Measurements from ENCODE around the gene DPF1.

The DPF1 gene

GRCh38 chr19:38182536-38183210, 41.3 kb downstream of the DPF1 start:
- no peak for DNase-seq (ENCODE audit: low read depth)
- TF ChIP-seq CTCF (IDR thresholded peaks at IDR 0.05; ENCODE audit: insufficient read depth, low read depth, low read length, missing control alignments): no peak
- H3K4me3 ChIP-seq (ENCODE audit: low read depth, low read length): no peak overlapping the region

- no peak for TF ChIP-seq CTCF (IDR thresholded peaks at IDR 0.05; ENCODE audit: insufficient read depth, low read depth, low read length, missing control alignments)
- H3K4me3 ChIP-seq (ENCODE audit: low read depth, low read length): no peak overlapping the region
- no peak for DNase-seq (ENCODE audit: low read depth)
Observed at GRCh38 chr19:38180071-38180470, 44.0 kb downstream of the DPF1 start.

- no peak for TF ChIP-seq CTCF (IDR thresholded peaks at IDR 0.05; ENCODE audit: insufficient read depth, low read depth, low read length, missing control alignments)
- no peak overlapping the region for H3K4me3 ChIP-seq (ENCODE audit: low read depth, low read length)
- DNase-seq (ENCODE audit: low read depth): no peak
Observed at GRCh38 chr19:38175422-38175821, 48.6 kb downstream of the DPF1 start.

- H3K4me3 ChIP-seq (ENCODE audit: low read depth, low read length): no peak overlapping the region
- TF ChIP-seq CTCF (IDR thresholded peaks at IDR 0.05; ENCODE audit: insufficient read depth, low read depth, low read length, missing control alignments): no peak
- DNase-seq (ENCODE audit: low read depth): no peak
Observed at GRCh38 chr19:38173291-38174041, 50.6 kb downstream of the DPF1 start.

GRCh38 chr19:38172001-38172400, 52.0 kb downstream of the DPF1 start:
- no peak overlapping the region for H3K4me3 ChIP-seq (ENCODE audit: low read depth, low read length)
- TF ChIP-seq CTCF (IDR thresholded peaks at IDR 0.05; ENCODE audit: insufficient read depth, low read depth, low read length, missing control alignments): no peak
- DNase-seq (ENCODE audit: low read depth): no peak

- H3K4me3 ChIP-seq (ENCODE audit: low read depth, low read length): no peak overlapping the region
- DNase-seq (ENCODE audit: low read depth): no peak
- TF ChIP-seq CTCF (IDR thresholded peaks at IDR 0.05; ENCODE audit: insufficient read depth, low read depth, low read length, missing control alignments): no peak
Observed at GRCh38 chr19:38170334-38170733, 53.7 kb downstream of the DPF1 start.
